Liver (tissue), 10 donors: ENCODE results near the gene HCK. TPM values are rescaled to one million over a fixed set of nuclear protein-coding genes. Genes with fewer than 3 reads are reported as not detected.

Source experiments
- DNase-seq: peaks from one replicate; pipeline ENCODE4 v3.0.0-alpha.2; 2017; ENCODE audit warnings: low spot score
- H3K27ac ChIP-seq, 2 donors: one replicate each; pipeline ENCODE4 v1.7.0; 2013; ENCODE audit warnings: inconsistent platforms in 2 of 2, low read length in 2 of 2, control low read depth in 1 of 2, low read depth in 1 of 2, mild to moderate bottlenecking in 1 of 2
- H3K27me3 ChIP-seq, 4 donors: one replicate each; pipeline versions ENCODE4 v1.6.1 to v1.7.0; 2013; ENCODE audit warnings: low read length in 3 of 4, inconsistent platforms in 1 of 4, mild to moderate bottlenecking in 1 of 4, moderate library complexity in 1 of 4; ENCODE audit not compliant: control insufficient read depth in 4 of 4, insufficient read depth in 4 of 4
- H3K36me3 ChIP-seq, 4 donors: one replicate each; pipeline versions ENCODE4 v1.6.1 to v1.7.0; 2013; ENCODE audit warnings: low read length in 3 of 4, mild to moderate bottlenecking in 3 of 4, low read depth in 1 of 4, moderate library complexity in 1 of 4; ENCODE audit not compliant: control insufficient read depth in 4 of 4, insufficient read depth in 3 of 4
- H3K4me1 ChIP-seq, 4 donors: one replicate each; pipeline versions ENCODE4 v1.6.1 to v1.7.0; 2013; ENCODE audit warnings: low read length in 3 of 4, mild to moderate bottlenecking in 3 of 4, moderate library complexity in 1 of 4; ENCODE audit not compliant: control insufficient read depth in 4 of 4, insufficient read depth in 4 of 4
- H3K4me3 ChIP-seq, 3 donors: one replicate each; pipeline versions ENCODE4 v1.6.1 to v1.7.0; 2013; ENCODE audit warnings: low read length in 3 of 3, control low read depth in 1 of 3, low read depth in 1 of 3, mild to moderate bottlenecking in 1 of 3
- H3K9ac ChIP-seq, 2 donors: one replicate each; pipeline ENCODE4 v1.7.0; 2013; ENCODE audit warnings: low read length in 2 of 2, mild to moderate bottlenecking in 2 of 2, moderate library complexity in 2 of 2, control low read depth in 1 of 2, low read depth in 1 of 2
- H3K9me3 ChIP-seq, 4 donors: one replicate each; pipeline versions ENCODE4 v1.6.1 to v1.7.0; 2013; ENCODE audit warnings: low read length in 3 of 4; ENCODE audit not compliant: control insufficient read depth in 4 of 4
- EGR1 ChIP-seq, 2 donors: IDR thresholded peaks; 2 replicates each; pipeline ENCODE4 v1.6.1; 2016 to 2018; ENCODE audit warnings: antibody characterized with exemption in 2 of 2, low read depth in 2 of 2
- FOXA1 ChIP-seq: IDR thresholded peaks from 2 replicates; pipeline ENCODE4 v1.6.1; 2016; ENCODE audit warnings: antibody characterized with exemption
- FOXA2 ChIP-seq: IDR thresholded peaks from 2 replicates; pipeline ENCODE4 v1.6.1; 2016; ENCODE audit warnings: antibody characterized with exemption
- GABPA ChIP-seq, 2 donors: IDR thresholded peaks in 1 of 2; conservative IDR thresholded peaks in 1 of 2; 2 replicates each; pipeline ENCODE4 v1.6.1; 2016; ENCODE audit warnings: antibody characterized with exemption in 2 of 2, mild to moderate bottlenecking in 1 of 2, moderate library complexity in 1 of 2
- HNF4G ChIP-seq: IDR thresholded peaks from 2 replicates; pipeline ENCODE4 v1.6.1; 2016; ENCODE audit warnings: antibody characterized with exemption
- SP1 ChIP-seq: IDR thresholded peaks from 2 replicates; pipeline ENCODE4 v1.6.1; 2018; ENCODE audit warnings: antibody characterized with exemption, mild to moderate bottlenecking
- YY1 ChIP-seq: IDR thresholded peaks from 2 replicates; pipeline ENCODE4 v1.6.1; 2016; ENCODE audit warnings: antibody characterized with exemption, mild to moderate bottlenecking
- whole genome bisulfite sequencing: extraction: QIAGEN DNeasy Blood & Tissue Kit; methylation state at CpG from one replicate; pipeline ENCODE4 v1.1.7; 2013; 5-methylcytosine and 5-hydroxymethylcytosine counted together
- polyA plus RNA-seq, 2 donors: library from polyadenylated mRNA; stranded (reverse) in 1 of 2; unstranded in 1 of 2; fragments of 200-250 nt in 1 of 2; fragments of >200 nt in 1 of 2; fragmentation: Nextera tagmentation in 1 of 2; extraction: Ambion mirVana in 1 of 2; gene quantifications; one replicate each; pipeline versions ENCODE4 v1.2.1 to v1.2.3, GENCODE V29; 2013 to 2015
- small RNA-seq: library from RNA; depleted of rRNA; stranded (forward); fragments of <200 nt; gene quantifications from one replicate; pipeline ENCODE3, GENCODE V24; 2014
- total RNA-seq, 2 donors: library from RNA; depleted of rRNA; stranded (reverse); fragments of >200 nt; gene quantifications; one replicate each; pipeline ENCODE4 v1.2.3, GENCODE V29; 2014
- TF ChIP-seq, protein P1 (sequence below): IDR thresholded peaks from 2 replicates; pipeline ENCODE4 v1.6.1; 2016; ENCODE audit warnings: antibody characterized with exemption
- TF ChIP-seq, protein P2 (sequence below): IDR thresholded peaks from 2 replicates; pipeline ENCODE4 v1.6.1; 2016; ENCODE audit warnings: antibody characterized with exemption
- donor health status: healthy.
- donor health status: healthy.
- donor health status: healthy.
- donor health status: healthy.
- donor health status: healthy.

The HCK gene
- total and polyA plus RNA-seq, 4 donors, result 1.8 to 20.6 (median 10.2) TPM

DNA sequence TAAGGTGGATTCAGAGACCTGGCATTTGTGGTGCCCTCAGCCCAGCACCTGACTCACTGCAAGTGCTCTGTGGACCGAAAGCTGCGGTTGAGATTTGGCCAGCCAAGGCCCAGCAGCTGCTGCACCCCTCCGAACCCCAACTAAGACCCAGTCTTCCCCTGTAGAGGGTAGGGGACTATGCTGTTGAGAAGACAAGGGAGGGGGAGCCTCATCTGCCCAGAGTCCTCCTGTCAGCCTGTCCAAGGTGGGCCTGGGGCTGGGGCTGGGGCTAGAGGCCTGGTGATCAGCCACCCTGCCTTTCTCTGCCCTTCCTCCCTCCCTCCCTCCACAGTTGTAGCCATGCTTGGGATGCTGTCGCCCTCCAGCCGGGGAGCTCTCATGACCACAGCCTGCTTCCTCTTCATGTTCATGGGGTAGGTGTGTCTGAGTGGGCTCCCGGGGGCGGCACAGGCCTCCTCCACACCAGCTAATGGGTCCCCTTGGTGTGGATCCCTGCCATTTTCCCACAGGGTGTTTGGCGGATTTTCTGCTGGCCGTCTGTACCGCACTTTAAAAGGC, 98.3 kb downstream of the HCK start:
- Histone ChIP-seq H3K9ac (no peak overlapping the region), H3K27me3 (no peaks in the 10 kb centered on the region), H3K36me3 (peaks cover 4 to 69% (median 41%) of the 10 kb centered on the region in 4 donors), H3K9me3 (no peaks in the 10 kb centered on the region), H3K4me3 (no peak overlapping the region), H3K27ac (no peak overlapping the region), H3K4me1 (peaks cover 3 to 9% (median 7%) of the 10 kb centered on the region in 4 donors)
- no peak for DNase-seq
- TF ChIP-seq FOXA1 (no peak), FOXA2 (no peak), YY1 (no peak), SP1 (no peak), HNF4G (no peak), EGR1 (IDR thresholded peaks at IDR 0.05; ENCODE audit: low read depth in 2 of 2) (no peak), GABPA (IDR thresholded peaks at IDR 0.05 in 1 of 2, conservative IDR thresholded peaks at IDR 0.05 in 1 of 2) (no peak)
- TF ChIP-seq, protein P1, sequence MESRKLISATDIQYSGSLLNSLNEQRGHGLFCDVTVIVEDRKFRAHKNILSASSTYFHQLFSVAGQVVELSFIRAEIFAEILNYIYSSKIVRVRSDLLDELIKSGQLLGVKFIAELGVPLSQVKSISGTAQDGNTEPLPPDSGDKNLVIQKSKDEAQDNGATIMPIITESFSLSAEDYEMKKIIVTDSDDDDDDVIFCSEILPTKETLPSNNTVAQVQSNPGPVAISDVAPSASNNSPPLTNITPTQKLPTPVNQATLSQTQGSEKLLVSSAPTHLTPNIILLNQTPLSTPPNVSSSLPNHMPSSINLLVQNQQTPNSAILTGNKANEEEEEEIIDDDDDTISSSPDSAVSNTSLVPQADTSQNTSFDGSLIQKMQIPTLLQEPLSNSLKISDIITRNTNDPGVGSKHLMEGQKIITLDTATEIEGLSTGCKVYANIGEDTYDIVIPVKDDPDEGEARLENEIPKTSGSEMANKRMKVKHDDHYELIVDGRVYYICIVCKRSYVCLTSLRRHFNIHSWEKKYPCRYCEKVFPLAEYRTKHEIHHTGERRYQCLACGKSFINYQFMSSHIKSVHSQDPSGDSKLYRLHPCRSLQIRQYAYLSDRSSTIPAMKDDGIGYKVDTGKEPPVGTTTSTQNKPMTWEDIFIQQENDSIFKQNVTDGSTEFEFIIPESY, result no peak
- TF ChIP-seq, protein P2, sequence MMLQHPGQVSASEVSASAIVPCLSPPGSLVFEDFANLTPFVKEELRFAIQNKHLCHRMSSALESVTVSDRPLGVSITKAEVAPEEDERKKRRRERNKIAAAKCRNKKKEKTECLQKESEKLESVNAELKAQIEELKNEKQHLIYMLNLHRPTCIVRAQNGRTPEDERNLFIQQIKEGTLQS, result no peak
- 97% methylated on average over 10 of the region's 10 CpGs for WGBS

Small RNAs within 50 kb of the gene (small RNA-seq; reads per million reads assigned to genes)
- gene RNA5SP481, result 0.07 reads per million
- not detected for gene RNA5SP482

Other genes with a start within 250 kb of the HCK start
- gene MYLK2, start 232.9 kb upstream of the HCK start, total RNA-seq, result under 1 TPM in 1 of 2 donors, not detected in 1; 0.19 TPM
- gene MYLK2, start 232.9 kb upstream of the HCK start, polyA plus RNA-seq, result under 1 TPM in 1 of 2 donors, not detected in 1; 0.08 TPM
- under 1 TPM; 0.25 to 0.51 TPM for gene FOXS1, start 206.6 kb upstream of the HCK start, total RNA-seq
- gene FOXS1, start 206.6 kb upstream of the HCK start, polyA plus RNA-seq, result under 1 TPM; 0.21 to 0.31 TPM
- under 1 TPM; 0.42 to 0.61 TPM for gene DUSP15, start 181.7 kb upstream of the HCK start, total RNA-seq
- under 1 TPM in 1 of 2 donors, not detected in 1; 0.35 TPM for gene DUSP15, start 181.7 kb upstream of the HCK start, polyA plus RNA-seq
- under 1 TPM in 1 of 2 donors, not detected in 1; 0.08 TPM for gene TTLL9, start 181.6 kb upstream of the HCK start, total RNA-seq
- under 1 TPM in 1 of 2 donors, not detected in 1; 0.06 TPM for gene TTLL9, start 181.6 kb upstream of the HCK start, polyA plus RNA-seq
- gene PDRG1, start 100.2 kb upstream of the HCK start, total RNA-seq, result 1 to 10 TPM; 2.2 to 3.4 TPM
- 1 to 10 TPM; 3.8 to 8.0 TPM for gene PDRG1, start 100.2 kb upstream of the HCK start, polyA plus RNA-seq
- under 1 TPM; under 0.01 to 0.05 TPM for gene XKR7, start 84.1 kb upstream of the HCK start, total RNA-seq
- gene XKR7, start 84.1 kb upstream of the HCK start, polyA plus RNA-seq, result not detected
- gene CCM2L, start 41.8 kb upstream of the HCK start, total RNA-seq, result 1 to 10 TPM; 1.3 to 2.1 TPM
- gene CCM2L, start 41.8 kb upstream of the HCK start, polyA plus RNA-seq, result 1 to 10 TPM in 1 of 2 donors, under 1 TPM in 1; 0.31 to 1.2 TPM
- gene TM9SF4, start 57.5 kb downstream of the HCK start, total RNA-seq, result 10 to 100 TPM; 20.7 to 23.8 TPM
- 10 to 100 TPM; 15.9 to 26.2 TPM for gene TM9SF4, start 57.5 kb downstream of the HCK start, polyA plus RNA-seq
- gene PLAGL2, start 155.5 kb downstream of the HCK start, total RNA-seq, result 1 to 10 TPM; 1.8 to 7.2 TPM
- 1 to 10 TPM; 1.3 to 1.5 TPM for gene PLAGL2, start 155.5 kb downstream of the HCK start, polyA plus RNA-seq
- 10 to 100 TPM; 25.7 to 43.3 TPM for gene POFUT1, start 155.6 kb downstream of the HCK start, total RNA-seq
- gene POFUT1, start 155.6 kb downstream of the HCK start, polyA plus RNA-seq, result 10 to 100 TPM; 14.6 to 23.8 TPM
- gene KIF3B, start 225.4 kb downstream of the HCK start, total RNA-seq, result 10 to 100 TPM in 1 of 2 donors, 1 to 10 TPM in 1; 8.3 to 24.2 TPM
- gene KIF3B, start 225.4 kb downstream of the HCK start, polyA plus RNA-seq, result 10 to 100 TPM in 1 of 2 donors, 1 to 10 TPM in 1; 8.6 to 17.2 TPM